GM19467 (cell line): ENCODE measurements around the gene PRDM15.
"Not testable (repeated sequence)": the region's sequence is repeated elsewhere in the genome, so short reads cannot be mapped to it uniquely, and the experiment has no call there.

Source experiments
- ATAC-seq: cut with Tn5 transposase; IDR thresholded peaks from one replicate; pipeline ENCODE4 v1.9.1; 2021; ENCODE audit warnings: mild to moderate bottlenecking, moderate library complexity; ENCODE audit not compliant: unreplicated experiment

The PRDM15 gene

GRCh38 chr21:41809891-41810596, 69.1 kb downstream of the PRDM15 start:
- no peak for ATAC-seq

- no peak for ATAC-seq
Observed at GRCh38 chr21:41808846-41809245, 70.3 kb downstream of the PRDM15 start.

- no peak for ATAC-seq
Observed at GRCh38 chr21:41808094-41808493, 71.0 kb downstream of the PRDM15 start.

- ATAC-seq = no peak
Observed at GRCh38 chr21:41806773-41807172, 72.4 kb downstream of the PRDM15 start.

- no peak for ATAC-seq
Observed at GRCh38 chr21:41805643-41806042, 73.5 kb downstream of the PRDM15 start.

GRCh38 chr21:41805038-41805437, 74.1 kb downstream of the PRDM15 start:
- ATAC-seq = no peak

- no peak for ATAC-seq
Observed at GRCh38 chr21:41804381-41804780, 74.8 kb downstream of the PRDM15 start.

- ATAC-seq = no peak
Observed at GRCh38 chr21:41803316-41803715, 75.8 kb downstream of the PRDM15 start.

- ATAC-seq = no peak
Observed at GRCh38 chr21:41802684-41803083, 76.5 kb downstream of the PRDM15 start.

- no peak for ATAC-seq
Observed at GRCh38 chr21:41802198-41802584, 77.0 kb downstream of the PRDM15 start.

GRCh38 chr21:41801321-41802197, 77.6 kb downstream of the PRDM15 start:
- no peak for ATAC-seq

- no peak for ATAC-seq
Observed at GRCh38 chr21:41800425-41801320, 78.5 kb downstream of the PRDM15 start.

GRCh38 chr21:41799763-41800162, 79.4 kb downstream of the PRDM15 start:
- no peak for ATAC-seq

- ATAC-seq = no peak
Observed at GRCh38 chr21:41798326-41798725, 80.8 kb downstream of the PRDM15 start.

- ATAC-seq = no peak
Observed at GRCh38 chr21:41796476-41797080, 82.6 kb downstream of the PRDM15 start.

GRCh38 chr21:41795726-41796125, 83.4 kb downstream of the PRDM15 start:
- ATAC-seq = no peak

- ATAC-seq = no peak
Observed at GRCh38 chr21:41794600-41794999, 84.5 kb downstream of the PRDM15 start.

GRCh38 chr21:41792711-41793110, 86.4 kb downstream of the PRDM15 start:
- ATAC-seq = no peak

- no peak for ATAC-seq
Observed at GRCh38 chr21:41786509-41786987, 92.6 kb downstream of the PRDM15 start.

GRCh38 chr21:41785262-41785661, 93.9 kb downstream of the PRDM15 start:
- ATAC-seq = not testable (repeated sequence)
